K562 (cell line): ENCODE results near the gene PIP5KL1. TPM values are rescaled to one million over a fixed set of nuclear protein-coding genes. Genes with fewer than 3 reads are reported as not detected.
A peak's percentile ranks its signal among the peaks of the same experiment; 100 is the strongest.

ENCODE experiments used
- JUND ChIP-seq, 2 experiments: IDR thresholded peaks; 2 replicates in 1 of 2; 3 replicates in 1 of 2; pipeline ENCODE4 v1.6.1; 2011; ENCODE audit warnings: borderline replicate concordance in 2 of 2, low read depth in 2 of 2, low read length in 2 of 2, improper control_type of control experiment in 1 of 2, missing biosample characterization in 1 of 2, missing genetic modification characterization in 1 of 2, missing genetic modification reagents in 1 of 2
- MAFF ChIP-seq: IDR thresholded peaks from 2 replicates; pipeline ENCODE4 v1.6.1; 2012; ENCODE audit warnings: low read length, improper control_type of control experiment
- NFE2 ChIP-seq: IDR thresholded peaks from 2 replicates; pipeline ENCODE4 v1.6.1; 2014; ENCODE audit warnings: antibody characterized with exemption, low read depth
- RCOR1 ChIP-seq, 2 experiments: IDR thresholded peaks; 2 replicates each; pipeline ENCODE4 v1.6.1; 2012; ENCODE audit warnings: low read depth in 2 of 2, low read length in 2 of 2, borderline replicate concordance in 1 of 2, improper control_type of control experiment in 1 of 2
- SMARCA5 ChIP-seq: fragments of 450-650 bp; IDR thresholded peaks from 2 replicates; pipeline ENCODE4 v1.6.1; 2016
- TAL1 ChIP-seq: fragments of 450-650 bp; IDR thresholded peaks from 2 replicates; pipeline ENCODE4 v1.6.1; 2016; ENCODE audit warnings: mild to moderate bottlenecking
- TBP ChIP-seq: optimal IDR thresholded peaks from 2 replicates; pipeline ENCODE3; 2011; ENCODE audit warnings: low read depth, low read length, improper control_type of control experiment
- TEAD4 ChIP-seq, 2 experiments: sonication (generic) in 1 of 2; formaldehyde crosslinking in 1 of 2; IDR thresholded peaks; 2 replicates each; pipeline versions ENCODE4 v1.6.1 to v1.8.0; 2012 to 2022; ENCODE audit warnings: borderline replicate concordance in 1 of 2, inconsistent platforms in 1 of 2, low read length in 1 of 2, mild to moderate bottlenecking in 1 of 2, missing genetic modification reagents in 1 of 2
- polyA plus RNA-seq, 8 experiments: library from polyadenylated mRNA; depleted of rRNA in 4 of 8; stranded (reverse) in 5 of 8; unstranded in 3 of 8; fragments of >200 nt; fragmentation: Nextera tagmentation in 2 of 8; fragmentation: Illumina TruSeq in 1 of 8; extraction: Ambion mirVana in 2 of 8; extraction: Trizol in 1 of 8; gene quantifications; 2 replicates each; pipeline versions ENCODE4 v1.2.1 to v1.2.3, GENCODE V29; 2011 to 2014; ENCODE audit warnings: inconsistent platforms in 1 of 8, missing spikeins in 1 of 8
- total RNA-seq, 7 experiments: library from RNA; depleted of rRNA in 6 of 7; stranded (reverse); fragments of >200 nt in 6 of 7; fragmentation: Illumina TruSeq in 2 of 7; extraction: Trizol in 2 of 7; gene quantifications; 2 replicates each; pipeline versions ENCODE4 v1.2.1 to v1.2.3, GENCODE V29; 2011 to 2021; ENCODE audit warnings: low replicate concordance in 1 of 7
- TF ChIP-seq, protein P1 (sequence below): sonication (generic); formaldehyde crosslinking; IDR thresholded peaks from 2 replicates; pipeline ENCODE4 v1.8.0; 2022; ENCODE audit warnings: mild to moderate bottlenecking, missing genetic modification reagents

PIP5KL1 gene
- total and polyA plus RNA-seq, 9 of the 15 experiments (the other 6 are each of a cell fraction or from before 2014, with no cell fraction given): 0.18 to 4.8 (median 1.2) TPM

DNA sequence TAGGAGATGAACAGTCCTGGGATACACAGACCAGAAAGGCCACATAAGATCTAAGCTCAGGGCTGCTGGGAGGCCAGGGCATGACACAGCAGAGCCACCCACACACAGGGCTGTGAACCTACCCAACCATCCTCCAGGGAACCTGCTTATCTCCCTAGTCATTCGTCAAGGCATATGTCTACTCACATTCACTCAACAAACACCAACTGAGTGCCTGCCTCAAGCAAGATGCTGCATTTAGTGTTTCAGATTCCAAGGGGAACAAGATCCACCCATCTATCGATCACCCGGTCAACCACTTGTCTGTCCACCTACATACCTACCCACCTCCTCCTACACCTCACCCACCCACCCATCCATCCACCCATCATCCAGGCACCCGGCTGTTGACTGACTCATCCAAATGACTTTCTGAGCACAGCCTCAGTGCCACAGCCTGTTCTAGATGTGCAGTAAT, 5.2 kb upstream of the PIP5KL1 start (continued):
- TF ChIP-seq, protein P1, sequence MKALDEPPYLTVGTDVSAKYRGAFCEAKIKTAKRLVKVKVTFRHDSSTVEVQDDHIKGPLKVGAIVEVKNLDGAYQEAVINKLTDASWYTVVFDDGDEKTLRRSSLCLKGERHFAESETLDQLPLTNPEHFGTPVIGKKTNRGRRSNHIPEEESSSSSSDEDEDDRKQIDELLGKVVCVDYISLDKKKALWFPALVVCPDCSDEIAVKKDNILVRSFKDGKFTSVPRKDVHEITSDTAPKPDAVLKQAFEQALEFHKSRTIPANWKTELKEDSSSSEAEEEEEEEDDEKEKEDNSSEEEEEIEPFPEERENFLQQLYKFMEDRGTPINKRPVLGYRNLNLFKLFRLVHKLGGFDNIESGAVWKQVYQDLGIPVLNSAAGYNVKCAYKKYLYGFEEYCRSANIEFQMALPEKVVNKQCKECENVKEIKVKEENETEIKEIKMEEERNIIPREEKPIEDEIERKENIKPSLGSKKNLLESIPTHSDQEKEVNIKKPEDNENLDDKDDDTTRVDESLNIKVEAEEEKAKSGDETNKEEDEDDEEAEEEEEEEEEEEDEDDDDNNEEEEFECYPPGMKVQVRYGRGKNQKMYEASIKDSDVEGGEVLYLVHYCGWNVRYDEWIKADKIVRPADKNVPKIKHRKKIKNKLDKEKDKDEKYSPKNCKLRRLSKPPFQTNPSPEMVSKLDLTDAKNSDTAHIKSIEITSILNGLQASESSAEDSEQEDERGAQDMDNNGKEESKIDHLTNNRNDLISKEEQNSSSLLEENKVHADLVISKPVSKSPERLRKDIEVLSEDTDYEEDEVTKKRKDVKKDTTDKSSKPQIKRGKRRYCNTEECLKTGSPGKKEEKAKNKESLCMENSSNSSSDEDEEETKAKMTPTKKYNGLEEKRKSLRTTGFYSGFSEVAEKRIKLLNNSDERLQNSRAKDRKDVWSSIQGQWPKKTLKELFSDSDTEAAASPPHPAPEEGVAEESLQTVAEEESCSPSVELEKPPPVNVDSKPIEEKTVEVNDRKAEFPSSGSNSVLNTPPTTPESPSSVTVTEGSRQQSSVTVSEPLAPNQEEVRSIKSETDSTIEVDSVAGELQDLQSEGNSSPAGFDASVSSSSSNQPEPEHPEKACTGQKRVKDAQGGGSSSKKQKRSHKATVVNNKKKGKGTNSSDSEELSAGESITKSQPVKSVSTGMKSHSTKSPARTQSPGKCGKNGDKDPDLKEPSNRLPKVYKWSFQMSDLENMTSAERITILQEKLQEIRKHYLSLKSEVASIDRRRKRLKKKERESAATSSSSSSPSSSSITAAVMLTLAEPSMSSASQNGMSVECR (CRISPR knock-in tag): peak; percentile 55
- TF ChIP-seq RCOR1 (IDR thresholded peaks at IDR 0.05; ENCODE audit: borderline replicate concordance in 1 of 2, low read depth in 2 of 2, low read length in 2 of 2) (peak in 1 of 2 experiments; percentile 82; a peak in 3 of 4 replicates), SMARCA5 (peak; percentile 77), JUND (IDR thresholded peaks at IDR 0.05; ENCODE audit: borderline replicate concordance, low read depth, low read length) (peak; percentile 61; the same call in 1 of the 2 replicates), JUND (tag; IDR thresholded peaks at IDR 0.05; ENCODE audit: borderline replicate concordance, low read depth, low read length) (peak; percentile 68; the same call in 2 of the 3 replicates), MAFF (peak; percentile 72; the same call in 1 of the 2 replicates), TBP (peak; percentile 15), NFE2 (peak; percentile 96), TAL1 (peak; percentile 28; the same call in 1 of the 2 replicates), TEAD4 (IDR thresholded peaks at IDR 0.05; ENCODE audit: low read length) (0 out of 2 replicates have a peak, but pooled peaks have one; percentile 26), TEAD4 (CRISPR knock-in tag; IDR thresholded peaks at IDR 0.05; ENCODE audit: borderline replicate concordance) (no peak)
